ENCODE data around the gene TEKTIP1. TPM values are rescaled to one million over a fixed set of nuclear protein-coding genes. Genes with fewer than 3 reads are reported as not detected.

Gene TEKTIP1
- total RNA-seq, 1 donor from 2014 or later: not detected

DNA sequence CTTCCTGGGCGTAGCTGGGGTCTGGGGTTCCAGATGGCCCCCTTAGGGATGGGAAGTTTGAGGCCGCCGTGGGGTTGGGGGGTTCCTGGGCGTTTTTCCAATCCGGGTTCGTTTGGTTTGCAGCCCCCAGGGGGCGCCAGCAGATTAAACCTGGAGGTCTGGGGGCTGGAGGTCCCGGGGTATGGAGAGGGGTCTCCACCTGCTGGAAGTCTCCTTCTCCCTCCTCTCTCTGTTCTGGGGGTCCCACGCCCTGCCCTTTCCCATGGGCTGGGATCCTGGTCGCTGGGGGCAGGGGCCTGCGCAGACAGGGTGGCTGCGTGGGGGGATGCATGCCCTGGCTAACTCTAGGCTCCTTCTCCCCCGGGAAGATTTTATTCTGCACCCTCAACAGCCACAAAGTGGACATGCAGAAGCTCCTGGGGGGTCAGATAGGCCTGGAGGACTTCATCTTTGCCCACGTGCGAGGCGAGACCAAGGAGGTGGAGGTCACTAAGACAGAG is 47.2 kb downstream of the TEKTIP1 start:
- no peak for DNase-seq

- no peak for DNase-seq
Observed at GRCh38 chr19:3586707-3587346, 47.9 kb downstream of the TEKTIP1 start.

DNA sequence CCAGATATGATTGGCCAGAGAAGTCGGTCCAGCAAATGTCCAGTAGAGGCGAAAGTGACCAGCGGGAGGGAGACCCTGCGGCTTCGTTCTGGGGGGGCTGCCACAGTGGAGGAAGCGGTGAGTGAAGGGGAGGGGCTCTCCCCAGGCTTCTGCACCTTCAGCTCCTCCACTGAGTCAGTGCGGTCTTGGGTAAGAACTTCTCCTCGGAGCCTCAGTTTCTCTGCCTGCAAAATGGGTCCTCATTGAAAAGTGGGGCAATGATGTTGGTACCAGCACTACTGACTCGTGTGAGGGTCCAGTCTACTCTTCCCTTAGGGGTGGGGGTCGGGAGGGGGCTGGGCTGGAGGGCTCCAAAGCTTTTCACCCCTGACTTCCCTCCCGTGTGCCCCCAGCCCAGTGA is 50.5 kb downstream of the TEKTIP1 start:
- no peak for DNase-seq

DNA sequence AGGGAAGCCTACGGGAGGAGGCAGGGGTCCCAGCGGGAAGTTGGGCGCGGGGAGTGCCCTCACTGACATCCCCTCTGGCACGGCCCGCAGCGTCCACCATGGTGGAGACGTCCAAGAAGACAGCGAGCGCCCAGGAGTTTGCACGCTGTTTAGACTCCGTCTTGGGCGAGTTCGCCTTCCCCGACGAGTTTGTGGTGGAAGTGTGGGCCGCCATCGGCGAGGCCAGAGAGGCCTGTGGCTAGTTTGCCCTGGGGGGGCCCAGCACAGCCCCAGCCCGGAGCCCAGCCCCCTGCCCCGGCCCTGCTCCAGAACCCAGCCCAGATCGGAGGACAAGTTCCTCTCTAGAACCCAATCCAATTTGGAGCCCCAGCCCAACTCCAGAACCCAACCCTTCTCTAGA is 51.0 kb downstream of the TEKTIP1 start:
- DNase-seq: no peak

DNA sequence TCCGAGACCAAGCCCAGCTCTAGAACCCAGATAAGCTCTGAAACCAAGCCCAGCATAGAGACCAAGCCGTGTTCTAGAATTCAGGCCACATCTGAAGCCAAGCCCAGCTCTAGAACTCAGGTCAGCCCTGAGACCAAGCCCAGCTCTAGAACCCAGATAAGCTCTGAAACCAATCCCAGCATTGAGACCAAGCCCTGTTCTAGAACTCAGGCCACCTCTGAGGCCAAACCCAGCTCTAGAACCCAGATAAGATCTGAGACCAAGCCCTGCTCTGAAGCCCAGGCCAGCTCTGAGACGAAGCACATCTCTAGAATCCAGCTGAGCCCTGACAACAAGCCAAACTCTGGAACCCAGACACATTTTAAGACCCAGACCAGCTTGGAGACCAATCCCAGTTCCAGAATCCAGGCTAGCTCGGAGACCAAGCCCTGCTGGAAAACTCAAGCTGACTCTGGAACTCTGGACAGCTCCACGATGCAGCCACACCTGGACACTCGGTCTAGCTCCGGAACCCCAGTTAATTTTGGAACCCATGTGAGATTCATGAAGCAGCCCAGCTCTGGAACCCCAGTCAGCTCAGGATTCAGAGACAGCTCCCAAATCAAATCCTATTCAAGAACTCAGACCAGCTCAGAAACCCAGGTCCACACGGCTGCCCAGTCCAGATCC is 52.2 kb downstream of the TEKTIP1 start:
- no peak for DNase-seq

- no peak for DNase-seq
Observed at GRCh38 chr19:3591876-3592613, 53.1 kb downstream of the TEKTIP1 start.

GRCh38 chr19:3593156-3593555 is 54.2 kb downstream of the TEKTIP1 start:
- DNase-seq: no peak

Small RNA genes within 50 kb of the gene (small RNA-seq; reads per million reads assigned to genes)
- not detected for gene AC005786.1
- not detected for gene RF00212

Other genes starting within 250 kb of the TEKTIP1 start
- gene NFIC, start 172.6 kb upstream of the TEKTIP1 start, total RNA-seq: 6.6 TPM
- not detected for gene SMIM24, start 58.6 kb upstream of the TEKTIP1 start, total RNA-seq
- gene SMIM44, start 55.7 kb upstream of the TEKTIP1 start, total RNA-seq: not detected
- gene DOHH, start 38.5 kb upstream of the TEKTIP1 start, total RNA-seq: 10.6 TPM
- 42.0 TPM for gene FZR1, start 32.9 kb upstream of the TEKTIP1 start, total RNA-seq
- 32.9 TPM for gene MFSD12, start 18.4 kb downstream of the TEKTIP1 start, total RNA-seq
- 9.4 TPM for gene HMG20B, start 33.8 kb downstream of the TEKTIP1 start, total RNA-seq
- not detected for gene GIPC3, start 46.3 kb downstream of the TEKTIP1 start, total RNA-seq
- 0.78 TPM for gene TBXA2R, start 67.7 kb downstream of the TEKTIP1 start, total RNA-seq
- 19.8 TPM for gene CACTIN, start 87.6 kb downstream of the TEKTIP1 start, total RNA-seq
- 19.8 TPM for gene PIP5K1C, start 161.3 kb downstream of the TEKTIP1 start, total RNA-seq
- gene TJP3, start 169.2 kb downstream of the TEKTIP1 start, total RNA-seq: not detected
- 12.3 TPM for gene APBA3, start 222.5 kb downstream of the TEKTIP1 start, total RNA-seq
- gene MRPL54, start 223.5 kb downstream of the TEKTIP1 start, total RNA-seq: 16.8 TPM
- not detected for gene RAX2, start 233.1 kb downstream of the TEKTIP1 start, total RNA-seq
- 22.9 TPM for gene MATK, start 247.2 kb downstream of the TEKTIP1 start, total RNA-seq

Measured in occipital lobe (tissue), 3 donors.